GM10248 (cell line): ENCODE results near the gene SLC38A2.

Source experiments
- CTCF ChIA-PET: fragments of 300-600 bp; sonication (Branson Sonifier 250); formaldehyde crosslinking; extraction: SDS; loops from one replicate; lab custom pipeline; 2021; ENCODE audit warnings: antibody characterized with exemption; lab: Yijun Ruan, JAX
- POLR2A ChIA-PET: fragments of 350-650 bp; sonication (Branson Sonifier 250); formaldehyde crosslinking; extraction: SDS; loops from one replicate; lab custom pipeline; 2020; ENCODE audit warnings: antibody characterized with exemption; lab: Yijun Ruan, JAX
- DNase-seq: peaks from one replicate; pipeline ENCODE4 v3.0.0; 2012; ENCODE audit errors: extremely low spot score
- TF ChIP-seq, protein P1 (sequence below): IDR thresholded peaks from 2 replicates; pipeline ENCODE4 v1.5.1; 2012; ENCODE audit warnings: mild to moderate bottlenecking, low read depth; ENCODE audit errors: extremely low read depth, missing control alignments, control extremely low read depth

SLC38A2 gene

DNA sequence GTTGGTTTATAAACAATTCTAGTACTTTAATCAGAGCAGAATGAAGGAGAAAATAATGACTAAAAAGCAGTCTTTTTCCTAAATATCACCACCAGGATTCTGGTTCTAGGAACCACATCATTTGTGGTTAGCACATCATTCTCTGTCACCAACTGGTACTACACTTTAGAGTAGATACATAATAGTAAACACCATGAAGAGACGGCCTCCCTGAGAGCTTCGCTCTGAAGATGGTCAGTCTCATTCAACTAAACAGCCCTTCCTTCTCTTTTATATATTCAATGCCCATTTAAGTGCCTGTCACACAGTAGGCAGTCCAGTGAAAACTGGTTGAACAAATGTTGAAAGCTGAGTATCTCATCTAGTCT is 10.9 kb downstream of the SLC38A2 start:
- DNase-seq, result no peak
- CTCF ChIA-PET, result interaction anchor here (0.8 kb wide), 1 partner anchor 314 kb away, joined by 3 read pairs; no protein-coding TSS in a partner anchor
- TF ChIP-seq, protein P1, sequence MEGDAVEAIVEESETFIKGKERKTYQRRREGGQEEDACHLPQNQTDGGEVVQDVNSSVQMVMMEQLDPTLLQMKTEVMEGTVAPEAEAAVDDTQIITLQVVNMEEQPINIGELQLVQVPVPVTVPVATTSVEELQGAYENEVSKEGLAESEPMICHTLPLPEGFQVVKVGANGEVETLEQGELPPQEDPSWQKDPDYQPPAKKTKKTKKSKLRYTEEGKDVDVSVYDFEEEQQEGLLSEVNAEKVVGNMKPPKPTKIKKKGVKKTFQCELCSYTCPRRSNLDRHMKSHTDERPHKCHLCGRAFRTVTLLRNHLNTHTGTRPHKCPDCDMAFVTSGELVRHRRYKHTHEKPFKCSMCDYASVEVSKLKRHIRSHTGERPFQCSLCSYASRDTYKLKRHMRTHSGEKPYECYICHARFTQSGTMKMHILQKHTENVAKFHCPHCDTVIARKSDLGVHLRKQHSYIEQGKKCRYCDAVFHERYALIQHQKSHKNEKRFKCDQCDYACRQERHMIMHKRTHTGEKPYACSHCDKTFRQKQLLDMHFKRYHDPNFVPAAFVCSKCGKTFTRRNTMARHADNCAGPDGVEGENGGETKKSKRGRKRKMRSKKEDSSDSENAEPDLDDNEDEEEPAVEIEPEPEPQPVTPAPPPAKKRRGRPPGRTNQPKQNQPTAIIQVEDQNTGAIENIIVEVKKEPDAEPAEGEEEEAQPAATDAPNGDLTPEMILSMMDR, result no peak
- POLR2A ChIA-PET, result interaction anchor here (0.6 kb wide), 1 partner anchor 93 kb away, joined by 3 read pairs; no protein-coding TSS in a partner anchor

DNA sequence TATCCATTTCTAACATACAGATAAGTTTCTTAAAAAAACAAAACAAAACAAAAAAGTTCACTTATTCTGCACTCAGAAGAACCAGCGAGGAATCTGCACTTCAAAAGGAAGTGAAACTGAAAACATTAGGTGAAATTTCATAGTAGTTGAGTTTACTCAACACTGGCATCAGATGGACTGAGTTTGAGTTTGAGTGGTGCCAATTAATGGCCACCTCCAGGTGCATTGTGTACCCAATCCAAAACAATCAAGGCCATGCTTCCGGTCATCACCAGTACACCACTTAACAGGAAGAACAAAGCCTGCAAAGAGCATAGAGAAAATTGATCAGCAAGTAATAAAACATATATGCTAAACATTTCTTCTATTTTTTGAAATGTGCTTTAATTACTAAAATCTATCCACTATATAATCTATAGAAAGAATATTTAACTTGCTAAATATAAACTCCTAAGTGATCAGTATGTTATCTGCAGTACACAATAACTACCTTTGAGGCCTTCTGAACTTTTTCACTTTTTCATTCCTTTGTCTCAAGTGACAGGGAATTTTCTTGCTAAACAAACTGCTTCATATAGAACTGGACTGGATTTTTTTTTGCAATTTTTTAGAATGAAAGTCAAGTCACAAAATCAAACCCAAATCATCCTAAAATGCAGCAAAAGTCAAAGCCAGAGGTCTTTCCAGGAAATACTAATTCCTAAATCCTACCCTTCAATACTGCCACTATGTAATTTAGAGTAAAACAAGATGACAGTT is 11.5 kb downstream of the SLC38A2 start:
- CTCF ChIA-PET, result interaction anchor here (0.8 kb wide), 1 partner anchor 315 kb away, joined by 3 read pairs; no protein-coding TSS in a partner anchor
- TF ChIP-seq, protein P1, result no peak
- peak; percentile 18 for DNase-seq
- POLR2A ChIA-PET, result no interaction called here

DNA sequence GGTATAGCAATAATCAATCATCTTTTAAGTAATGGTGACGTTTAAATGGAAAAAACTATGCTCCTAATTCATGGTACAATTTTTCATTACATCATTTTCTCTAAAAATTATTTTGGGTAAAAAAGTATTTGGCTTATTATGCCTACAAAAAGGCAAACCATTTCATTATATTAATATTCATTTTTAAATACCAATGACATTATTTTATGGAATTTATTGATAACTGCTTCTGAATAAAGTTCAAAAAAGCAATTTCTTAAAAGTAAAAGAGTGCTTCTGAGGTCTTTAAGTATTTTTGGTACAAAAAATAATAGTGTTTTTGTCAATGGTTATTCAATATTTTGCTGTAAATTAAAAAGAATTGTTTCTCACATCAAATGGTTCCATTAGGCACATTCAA is 12.2 kb downstream of the SLC38A2 start:
- ChIA-PET POLR2A (no interaction called here), CTCF (interaction anchor here (1.0 kb wide), 1 partner anchor 236 kb away, joined by 3 read pairs; no protein-coding TSS in a partner anchor)
- DNase-seq, result no peak

DNA sequence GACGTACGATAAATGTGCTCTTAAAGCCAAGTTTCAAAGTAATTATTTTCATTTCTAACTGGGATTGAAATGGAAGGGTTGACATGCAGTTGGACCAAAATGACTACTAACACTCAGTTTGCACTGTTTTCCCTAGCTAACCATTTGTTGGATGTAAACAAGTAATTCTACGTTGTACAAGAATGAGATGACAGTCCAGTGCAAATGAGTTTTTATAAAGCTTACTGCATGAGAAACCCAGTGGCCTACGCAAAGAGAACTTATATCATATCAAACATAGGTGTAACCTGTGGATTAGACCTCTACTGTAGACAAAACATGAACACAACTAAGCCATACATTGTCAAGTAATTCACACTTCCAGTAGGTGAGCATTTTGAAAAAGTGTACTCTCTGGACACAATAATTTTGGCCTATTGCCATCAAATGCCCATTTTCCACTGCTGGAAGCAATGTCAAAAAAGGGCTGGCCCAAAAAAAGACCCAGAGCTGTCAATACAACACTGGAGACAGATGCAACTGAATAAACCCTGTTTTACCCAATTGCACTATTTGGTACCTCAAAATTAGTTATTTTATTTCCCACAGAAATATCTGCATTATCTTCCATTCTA is 12.8 kb downstream of the SLC38A2 start:
- CTCF ChIA-PET, result interaction anchor here (1.0 to 1.1 kb wide), 2 partner anchors 235 to 302 kb away, joined by 3 read pairs; no protein-coding TSS in a partner anchor
- TF ChIP-seq, protein P1, result no peak
- POLR2A ChIA-PET, result no interaction called here
- no peak for DNase-seq

More for the DNA sequence above, 12.2 kb downstream of the SLC38A2 start:
- TF ChIP-seq, protein P1, result no peak

DNA sequence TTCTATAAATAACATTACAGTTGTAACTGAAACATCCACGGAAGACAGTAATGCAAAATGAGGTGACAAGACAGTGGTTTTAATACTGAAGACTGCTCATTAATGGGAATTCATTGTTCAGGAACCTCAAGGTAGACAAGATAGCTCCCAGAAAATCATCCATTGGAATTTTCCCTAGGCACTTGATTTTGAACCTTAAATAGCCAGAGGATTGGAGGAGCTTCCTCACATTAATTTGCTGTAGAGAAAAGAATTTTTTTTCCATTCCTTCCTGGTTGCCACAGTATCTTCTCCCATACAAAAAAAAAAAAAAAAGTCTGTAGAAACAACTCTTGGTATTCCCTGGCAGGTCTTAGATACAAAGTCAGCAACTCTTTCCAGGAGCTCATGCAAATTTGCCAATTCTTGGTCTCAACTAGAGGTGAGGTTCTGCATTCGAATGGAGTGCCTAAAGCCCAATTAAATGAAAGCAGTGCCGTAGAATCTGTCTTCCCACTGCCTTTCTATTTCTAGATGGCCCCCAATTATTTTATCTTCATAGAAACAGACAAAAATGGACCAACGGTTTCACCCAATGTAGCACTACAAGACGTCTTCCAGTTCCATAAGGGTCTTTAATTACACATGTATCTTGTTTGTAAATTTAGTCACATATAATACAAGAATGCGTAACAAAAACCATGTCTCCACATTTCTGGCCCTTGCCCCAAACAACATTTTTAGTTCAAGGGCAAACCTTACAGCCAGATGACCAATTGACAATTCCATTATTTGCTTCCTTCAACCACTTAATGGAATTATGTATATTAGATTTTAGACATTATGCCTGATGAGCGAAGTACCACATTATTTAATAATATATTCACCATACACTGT is 13.5 kb downstream of the SLC38A2 start:
- no peak for DNase-seq
- ChIA-PET POLR2A (interaction anchor here (0.6 to 1.2 kb wide), 3 partner anchors 9 to 21 kb away, joined by 3 to 6 read pairs (median 6); no protein-coding TSS in a partner anchor), CTCF (interaction anchor here (1.0 to 1.1 kb wide), 2 partner anchors 234 to 302 kb away, joined by 3 read pairs; no protein-coding TSS in a partner anchor)
- TF ChIP-seq, protein P1, result no peak

DNA sequence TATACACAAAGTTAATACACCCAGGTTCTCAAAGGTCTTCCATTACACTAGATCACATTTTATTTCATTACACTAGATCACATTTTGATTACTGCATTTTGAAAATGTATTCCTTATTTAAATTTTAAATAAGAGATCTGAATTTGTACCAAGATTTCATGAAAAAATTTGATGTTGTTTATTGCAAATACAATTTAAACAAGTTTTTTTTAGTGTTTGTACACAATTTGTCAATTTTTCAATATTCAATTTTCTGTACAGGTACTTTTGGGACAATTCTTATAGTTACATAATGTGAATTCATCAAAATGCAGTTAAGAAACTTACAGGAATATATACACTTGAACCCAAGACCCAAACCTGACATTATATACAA is 14.3 kb downstream of the SLC38A2 start:
- CTCF ChIA-PET, result no interaction called here
- POLR2A ChIA-PET, result interaction anchor here (0.6 to 1.2 kb wide), 2 partner anchors 9 to 13 kb away, joined by 3 to 6 read pairs; no protein-coding TSS in a partner anchor
- TF ChIP-seq, protein P1, result no peak
- no peak for DNase-seq
